Suppressor macrophage treated with lipopolysaccharide for 1 hour (primary cell): ENCODE data around the gene PDK3.

Experiments used
- DNase-seq, 3 donors: peaks; one replicate each; pipeline ENCODE4 v3.0.0-alpha.2; 2020 to 2022

Gene PDK3

GRCh38 chrX:24483596-24483995 lies 18.5 kb downstream of the PDK3 start:
- DNase-seq, result no peak

GRCh38 chrX:24485323-24485722 lies 20.2 kb downstream of the PDK3 start:
- DNase-seq, result no peak

GRCh38 chrX:24485976-24486680 lies 21.0 kb downstream of the PDK3 start:
- no peak for DNase-seq

GRCh38 chrX:24487571-24487970 lies 22.5 kb downstream of the PDK3 start:
- DNase-seq, result no peak

- DNase-seq, result no peak
Measured at GRCh38 chrX:24491741-24492140, 26.7 kb downstream of the PDK3 start.

- no peak for DNase-seq
Measured at GRCh38 chrX:24493740-24494581, 28.9 kb downstream of the PDK3 start.

GRCh38 chrX:24494647-24495075 lies 29.6 kb downstream of the PDK3 start:
- peak in 2 of 3 donors; percentile 10 to 11 for DNase-seq

- no peak for DNase-seq
Measured at GRCh38 chrX:24495700-24496099, 30.6 kb downstream of the PDK3 start.

GRCh38 chrX:24498181-24498580 lies 33.1 kb downstream of the PDK3 start:
- DNase-seq, result no peak

- DNase-seq, result peak in 2 of 3 donors; percentile 35 to 36
Measured at GRCh38 chrX:24498975-24499374, 33.9 kb downstream of the PDK3 start.

GRCh38 chrX:24506082-24506481 lies 41.0 kb downstream of the PDK3 start:
- DNase-seq, result no peak

- DNase-seq, result no peak
Measured at GRCh38 chrX:24508375-24508774, 43.3 kb downstream of the PDK3 start.

GRCh38 chrX:24513416-24513815 lies 48.3 kb downstream of the PDK3 start:
- no peak for DNase-seq

- DNase-seq, result no peak
Measured at GRCh38 chrX:24515447-24515846, 50.4 kb downstream of the PDK3 start.

GRCh38 chrX:24520472-24520871 lies 55.4 kb downstream of the PDK3 start:
- no peak for DNase-seq

GRCh38 chrX:24525455-24525854 lies 60.4 kb downstream of the PDK3 start:
- DNase-seq, result no peak

GRCh38 chrX:24526616-24527015 lies 61.5 kb downstream of the PDK3 start:
- DNase-seq, result no peak

- DNase-seq, result no peak
Measured at GRCh38 chrX:24528605-24529004, 63.5 kb downstream of the PDK3 start.

GRCh38 chrX:24536551-24536950 lies 71.5 kb downstream of the PDK3 start:
- no peak for DNase-seq

GRCh38 chrX:24542756-24543155 lies 77.7 kb downstream of the PDK3 start:
- DNase-seq, result no peak

GRCh38 chrX:24547961-24548360 lies 82.9 kb downstream of the PDK3 start:
- DNase-seq, result no peak

- no peak for DNase-seq
Measured at GRCh38 chrX:24550166-24550565, 85.1 kb downstream of the PDK3 start.

- peak in 1 of 3 donors; percentile 4 for DNase-seq
Measured at GRCh38 chrX:24553011-24553410, 87.9 kb downstream of the PDK3 start.

- DNase-seq, result peak; percentile 2 to 21 (median 17)
Measured at GRCh38 chrX:24561121-24561520, 96.0 kb downstream of the PDK3 start.
